Thyroid gland (tissue), 4 donors: ENCODE measurements around the gene WDR86. TPM values are rescaled to one million over a fixed set of nuclear protein-coding genes. Genes with fewer than 3 reads are reported as not detected.

Experiments
- DNase-seq, 2 donors: peaks; one replicate each; pipeline ENCODE4 v3.0.0-alpha.2; 2019
- H3K27ac ChIP-seq, 3 donors: fragments of 200-600 bp; sonication (generic); 1 replicate in 2 of 3; 2 replicates in 1 of 3; pipeline ENCODE4 v1.5.1; 2016 to 2019; ENCODE audit warnings: mild to moderate bottlenecking in 1 of 3, moderate library complexity in 1 of 3
- H3K27me3 ChIP-seq: fragments of 200-600 bp; sonication (generic); one replicate; pipeline ENCODE4 v1.5.1; 2019
- H3K36me3 ChIP-seq, 2 donors: fragments of 200-600 bp; sonication (generic); one replicate each; pipeline ENCODE4 v1.5.1; 2016 to 2019
- H3K4me1 ChIP-seq, 2 donors: fragments of 200-600 bp; sonication (generic); one replicate each; pipeline ENCODE4 v1.5.1; 2017 to 2019
- H3K4me3 ChIP-seq, 3 donors: fragments of 200-600 bp; sonication (generic); replicated peaks in 1 of 3; 1 replicate in 2 of 3; 2 replicates in 1 of 3; pipeline ENCODE4 v1.5.1; 2016; ENCODE audit warnings: mild to moderate bottlenecking in 1 of 3
- H3K9me3 ChIP-seq: fragments of 200-600 bp; sonication (generic); one replicate; pipeline ENCODE4 v1.5.1; 2017
- POLR2A ChIP-seq, 2 donors: fragments of 450-650 bp; IDR thresholded peaks; one replicate each; pipeline ENCODE4 v1.6.1; 2017; ENCODE audit warnings: antibody characterized with exemption in 2 of 2, mild to moderate bottlenecking in 2 of 2, moderate library complexity in 1 of 2
- WGBS, 2 donors: methylation state at CpG; one replicate each; pipeline ENCODE4 v1.1.5; 2017; 5-methylcytosine and 5-hydroxymethylcytosine counted together
- intact Hi-C: fragments of 100-400 bp; cut with DNase I; formaldehyde crosslinking; loops from one replicate; pipeline ENCODE4 v1.15.1; 2023
- microRNA-seq: library from miRNA; unstranded; fragments of <30 nt; microRNA quantifications from one replicate; pipeline ENCODE4, GENCODE V29; 2016
- small RNA-seq: library from RNA; depleted of rRNA; stranded (forward); fragments of <200 nt; gene quantifications from one replicate; pipeline ENCODE3, GENCODE V24; 2016
- total RNA-seq, 4 donors: library from RNA; depleted of rRNA; stranded (reverse); fragments of >200 nt; gene quantifications; one replicate each; pipeline ENCODE4 v1.2.3, GENCODE V29; 2016
- TF ChIP-seq, protein P1 (sequence below), 6 experiments: fragments of 200-600 bp in 3 of 6; fragments of 450-650 bp in 3 of 6; sonication (generic) in 3 of 6; IDR thresholded peaks; one replicate each; pipeline ENCODE4 v1.5.1; 2016 to 2019; ENCODE audit warnings: antibody characterized with exemption in 6 of 6, mild to moderate bottlenecking in 2 of 6, inconsistent platforms in 1 of 6, moderate library complexity in 1 of 6

WDR86 gene
- total RNA-seq, 4 donors from 2014 or later: 99.5 to 203 (median 142) TPM

- TF ChIP-seq, protein P1, sequence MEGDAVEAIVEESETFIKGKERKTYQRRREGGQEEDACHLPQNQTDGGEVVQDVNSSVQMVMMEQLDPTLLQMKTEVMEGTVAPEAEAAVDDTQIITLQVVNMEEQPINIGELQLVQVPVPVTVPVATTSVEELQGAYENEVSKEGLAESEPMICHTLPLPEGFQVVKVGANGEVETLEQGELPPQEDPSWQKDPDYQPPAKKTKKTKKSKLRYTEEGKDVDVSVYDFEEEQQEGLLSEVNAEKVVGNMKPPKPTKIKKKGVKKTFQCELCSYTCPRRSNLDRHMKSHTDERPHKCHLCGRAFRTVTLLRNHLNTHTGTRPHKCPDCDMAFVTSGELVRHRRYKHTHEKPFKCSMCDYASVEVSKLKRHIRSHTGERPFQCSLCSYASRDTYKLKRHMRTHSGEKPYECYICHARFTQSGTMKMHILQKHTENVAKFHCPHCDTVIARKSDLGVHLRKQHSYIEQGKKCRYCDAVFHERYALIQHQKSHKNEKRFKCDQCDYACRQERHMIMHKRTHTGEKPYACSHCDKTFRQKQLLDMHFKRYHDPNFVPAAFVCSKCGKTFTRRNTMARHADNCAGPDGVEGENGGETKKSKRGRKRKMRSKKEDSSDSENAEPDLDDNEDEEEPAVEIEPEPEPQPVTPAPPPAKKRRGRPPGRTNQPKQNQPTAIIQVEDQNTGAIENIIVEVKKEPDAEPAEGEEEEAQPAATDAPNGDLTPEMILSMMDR (IDR thresholded peaks at IDR 0.05): no peak
- no peak for TF ChIP-seq POLR2A (IDR thresholded peaks at IDR 0.05)
- intact Hi-C loops: no loop called here
- no peaks in the 10 kb centered on the region for H3K27me3 ChIP-seq
- H3K27ac ChIP-seq: no peak overlapping the region
- no peak overlapping the region for H3K4me3 ChIP-seq
- no peak for DNase-seq
- no peaks in the 10 kb centered on the region for H3K36me3 ChIP-seq
- WGBS, 2 donors: 97 to 98% methylated on average over 3 of the region's 3 CpGs
- H3K4me1 ChIP-seq: peaks cover 11 to 12% of the 10 kb centered on the region in 2 donors
- no peaks in the 10 kb centered on the region for H3K9me3 ChIP-seq
These were observed 71.0 kb downstream of the WDR86 start for GRCh38 chr7:151338809-151339208.

- no peak for DNase-seq
- no peak overlapping the region for H3K4me3 ChIP-seq
- H3K27ac ChIP-seq: no peak overlapping the region
- no peak for TF ChIP-seq POLR2A (IDR thresholded peaks at IDR 0.05)
- 93 to 97% methylated on average over 2 of the region's 2 CpGs for WGBS, 2 donors
- H3K27me3 ChIP-seq: no peaks in the 10 kb centered on the region
- H3K4me1 ChIP-seq: peaks cover 0 to 2% of the 10 kb centered on the region in 2 donors
- H3K9me3 ChIP-seq: no peaks in the 10 kb centered on the region
- no peaks in the 10 kb centered on the region for H3K36me3 ChIP-seq
- intact Hi-C loops: no loop called here
These were observed 72.5 kb downstream of the WDR86 start for GRCh38 chr7:151337346-151337745.

DNA sequence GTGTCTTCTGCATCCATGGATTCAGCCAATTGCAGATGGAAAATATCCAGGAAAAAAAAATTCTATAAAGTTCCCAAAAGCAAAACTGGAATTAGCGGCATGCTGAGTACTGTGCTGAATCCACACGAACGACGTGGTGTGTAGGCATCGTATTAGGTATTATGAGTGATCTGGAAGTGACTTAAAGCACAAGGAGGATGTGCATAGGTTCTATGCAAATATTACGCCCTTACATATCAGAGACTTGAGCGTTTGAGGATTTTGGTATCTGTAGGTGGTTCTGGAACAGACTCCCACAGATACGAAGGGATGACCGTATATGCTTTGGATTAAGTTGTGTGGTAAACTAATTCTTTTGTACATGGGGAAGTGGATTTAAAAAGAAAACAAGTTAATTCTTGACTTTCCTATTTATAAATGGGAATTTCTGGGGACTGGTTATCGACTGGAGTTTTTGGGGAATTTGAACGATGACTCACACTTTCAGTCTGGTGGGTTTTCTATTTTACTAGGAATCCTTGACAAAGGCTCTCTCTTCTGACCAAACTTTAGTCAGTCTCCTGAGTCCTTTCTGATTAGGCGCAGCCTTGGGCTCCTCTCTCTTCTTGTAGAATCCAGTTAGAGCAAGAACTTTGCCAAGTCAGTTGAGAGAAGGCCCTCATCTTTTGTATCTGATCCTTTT is 73.7 kb downstream of the WDR86 start:
- 83 to 93% methylated on average over 12 of the region's 12 CpGs for WGBS, 2 donors
- DNase-seq: no peak
- intact Hi-C loops: no loop called here

GRCh38 chr7:151334628-151335027 is 75.2 kb downstream of the WDR86 start:
- 54 to 64% methylated on average over 1 of the region's 1 CpG for WGBS, 2 donors

More for the DNA sequence above, 73.7 kb downstream of the WDR86 start:
- Histone ChIP-seq H3K27ac (no peak overlapping the region), H3K9me3 (no peaks in the 10 kb centered on the region), H3K4me3 (no peak overlapping the region), H3K36me3 (no peaks in the 10 kb centered on the region), H3K4me1 (peaks cover 0 to 2% of the 10 kb centered on the region in 2 donors), H3K27me3 (no peaks in the 10 kb centered on the region)
- TF ChIP-seq, protein P1 (IDR thresholded peaks at IDR 0.05): no peak
- no peak for TF ChIP-seq POLR2A (IDR thresholded peaks at IDR 0.05)

More at GRCh38 chr7:151334628-151335027, 75.2 kb downstream of the WDR86 start:
- no peak overlapping the region for H3K4me3 ChIP-seq
- H3K9me3 ChIP-seq: no peaks in the 10 kb centered on the region
- no peaks in the 10 kb centered on the region for H3K27me3 ChIP-seq
- TF ChIP-seq, protein P1 (IDR thresholded peaks at IDR 0.05): no peak
- no peak for TF ChIP-seq POLR2A (IDR thresholded peaks at IDR 0.05)
- H3K27ac ChIP-seq: no peak overlapping the region
- no peaks in the 10 kb centered on the region for H3K4me1 ChIP-seq
- DNase-seq: no peak
- intact Hi-C loops: no loop called here
- H3K36me3 ChIP-seq: no peaks in the 10 kb centered on the region

Small RNA genes lying within 50 kb of the gene (microRNA-seq; reads per million reads assigned to microRNA genes)
- gene MIR3907: not detected

Small RNA genes lying within 50 kb of the gene (small RNA-seq; reads per million reads assigned to genes)
- not detected for gene MIR3907

Other genes with a start within 250 kb of the WDR86 start
- gene GBX1, start 242.3 kb downstream of the WDR86 start, total RNA-seq: not detected
- gene ASB10, start 222.8 kb downstream of the WDR86 start, total RNA-seq: not detected
- gene H2BK1, start 199.6 kb downstream of the WDR86 start, total RNA-seq: not detected
- gene ABCF2, start 182.8 kb downstream of the WDR86 start, total RNA-seq: 10 to 100 TPM; 23.8 to 39.4 (median 34.1) TPM
- gene CHPF2, start 177.6 kb downstream of the WDR86 start, total RNA-seq: 10 to 100 TPM; 33.9 to 82.4 (median 58.7) TPM
- gene SMARCD3, start 161.3 kb downstream of the WDR86 start, total RNA-seq: 10 to 100 TPM; 42.2 to 56.7 (median 47.2) TPM
- gene NUB1, start 68.2 kb downstream of the WDR86 start, total RNA-seq: 10 to 100 TPM; 56.9 to 75.5 (median 71.4) TPM
- 10 to 100 TPM; 16.4 to 45.5 (median 24.5) TPM for gene CRYGN, start 30.1 kb upstream of the WDR86 start, total RNA-seq
- 100 to 1,000 TPM in 2 of 4 donors, 10 to 100 TPM in 2; 88.3 to 104 (median 95.6) TPM for gene RHEB, start 109.9 kb upstream of the WDR86 start, total RNA-seq